Stimulated activated CD8-positive, alpha-beta memory T cell treated with anti-CD3 and anti-CD28 coated beads, Interleukin-7, amount 100 ng/mL, for 24 hours (primary cell): Measurements from ENCODE around the gene CIROP.

Experiments
- DNase-seq: peaks from one replicate; pipeline ENCODE4 v3.0.0-alpha.2; 2020; ENCODE audit warnings: low read depth

CIROP gene

DNA sequence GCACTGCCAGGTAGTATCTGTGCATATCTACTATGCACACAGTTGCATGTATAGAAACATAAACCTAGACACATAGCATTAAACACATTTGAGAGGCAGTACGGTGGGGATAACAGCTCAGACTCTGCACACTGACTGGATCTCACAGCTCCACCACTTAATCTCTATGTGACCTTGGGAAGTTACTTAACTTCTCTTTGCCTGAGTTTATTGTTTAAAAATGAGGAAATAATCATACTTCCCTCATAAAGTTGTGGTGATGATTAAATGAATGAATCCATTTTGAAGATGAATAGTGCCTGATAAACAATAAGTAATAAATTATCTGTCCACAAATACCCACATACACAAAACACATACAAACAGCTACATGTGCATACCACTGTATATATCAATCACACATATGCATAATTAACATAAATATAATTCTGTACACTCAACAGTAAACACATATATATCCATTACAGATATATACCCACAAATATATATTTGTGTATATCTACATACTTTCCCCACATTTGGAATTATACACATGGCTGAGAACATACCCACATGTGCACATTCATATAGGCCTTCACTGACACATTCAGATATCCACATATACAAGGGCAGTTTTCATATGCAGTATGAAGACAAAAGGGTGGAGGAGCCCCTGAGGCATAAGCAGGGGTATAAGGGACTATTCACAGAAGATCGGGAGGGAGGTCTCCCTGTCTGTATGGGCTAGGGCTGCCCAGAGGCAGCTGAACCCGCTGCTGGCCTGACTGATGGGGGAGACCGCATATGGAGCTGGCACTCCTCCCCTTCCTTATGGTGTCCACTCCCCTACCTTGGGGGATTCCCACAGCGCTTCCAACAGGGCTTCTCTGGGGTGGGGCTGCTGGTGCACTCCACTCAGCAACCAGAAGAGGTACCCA lies 53.4 kb downstream of the CIROP start:
- no peak for DNase-seq
